ENCODE results near the gene PPFIBP2.

The PPFIBP2 gene

GRCh38 chr11:7558046-7558445 is 44.2 kb downstream of the PPFIBP2 start:
- Histone ChIP-seq H3K36me3 (ENCODE audit: control insufficient read depth, insufficient read depth, low read length) (no peaks in the 10 kb centered on the region), H3K9ac (no peak overlapping the region), H3K4me2 (ENCODE audit: low read length) (no peak overlapping the region), H3K79me2 (no peaks in the 10 kb centered on the region), H2AFZ (no peak overlapping the region), H3K27ac (no peak overlapping the region), H3K4me3 (ENCODE audit: low read depth, low read length) (no peak overlapping the region), H3K4me1 (peaks cover 12% of the 10 kb centered on the region), H3K9me3 (ENCODE audit: control insufficient read depth, low read length) (no peaks in the 10 kb centered on the region), H3K27me3 (ENCODE audit: control insufficient read depth, insufficient read depth, low read length) (no peaks in the 10 kb centered on the region)
- TF ChIP-seq CTCF (IDR thresholded peaks at IDR 0.05), result no peak

GRCh38 chr11:7559398-7560283 is 45.8 kb downstream of the PPFIBP2 start:
- Histone ChIP-seq H3K9ac (no peak overlapping the region), H3K27ac (no peak overlapping the region), H3K4me3 (ENCODE audit: low read depth, low read length) (no peak overlapping the region), H2AFZ (no peak overlapping the region), H3K79me2 (no peaks in the 10 kb centered on the region), H3K36me3 (ENCODE audit: control insufficient read depth, insufficient read depth, low read length) (no peaks in the 10 kb centered on the region), H3K4me2 (ENCODE audit: low read length) (no peak overlapping the region), H3K4me1 (peaks cover 3% of the 10 kb centered on the region), H3K9me3 (ENCODE audit: control insufficient read depth, low read length) (no peaks in the 10 kb centered on the region), H3K27me3 (ENCODE audit: control insufficient read depth, insufficient read depth, low read length) (no peaks in the 10 kb centered on the region)
- TF ChIP-seq CTCF (IDR thresholded peaks at IDR 0.05), result no peak

GRCh38 chr11:7561562-7561961 is 47.8 kb downstream of the PPFIBP2 start:
- no peak overlapping the region for H3K27ac ChIP-seq
- H3K9ac ChIP-seq, result no peak overlapping the region
- H3K4me2 ChIP-seq (ENCODE audit: low read length), result no peak overlapping the region
- no peaks in the 10 kb centered on the region for H3K27me3 ChIP-seq (ENCODE audit: control insufficient read depth, insufficient read depth, low read length)
- no peak for TF ChIP-seq CTCF (IDR thresholded peaks at IDR 0.05)
- H3K36me3 ChIP-seq (ENCODE audit: control insufficient read depth, insufficient read depth, low read length), result no peaks in the 10 kb centered on the region
- no peak overlapping the region for H3K4me3 ChIP-seq (ENCODE audit: low read depth, low read length)
- no peaks in the 10 kb centered on the region for H3K79me2 ChIP-seq
- no peaks in the 10 kb centered on the region for H3K4me1 ChIP-seq
- H3K9me3 ChIP-seq (ENCODE audit: control insufficient read depth, low read length), result no peaks in the 10 kb centered on the region
- H2AFZ ChIP-seq, result no peak overlapping the region

- H3K79me2 ChIP-seq, result no peaks in the 10 kb centered on the region
- no peak overlapping the region for H3K27ac ChIP-seq
- H3K9me3 ChIP-seq (ENCODE audit: control insufficient read depth, low read length), result no peaks in the 10 kb centered on the region
- H3K9ac ChIP-seq, result no peak overlapping the region
- H3K4me2 ChIP-seq (ENCODE audit: low read length), result no peak overlapping the region
- no peak for TF ChIP-seq CTCF (IDR thresholded peaks at IDR 0.05)
- no peaks in the 10 kb centered on the region for H3K36me3 ChIP-seq (ENCODE audit: control insufficient read depth, insufficient read depth, low read length)
- H2AFZ ChIP-seq, result no peak overlapping the region
- no peak overlapping the region for H3K4me3 ChIP-seq (ENCODE audit: low read depth, low read length)
- H3K27me3 ChIP-seq (ENCODE audit: control insufficient read depth, insufficient read depth, low read length), result no peaks in the 10 kb centered on the region
- no peaks in the 10 kb centered on the region for H3K4me1 ChIP-seq
These were observed 49.5 kb downstream of the PPFIBP2 start for GRCh38 chr11:7563281-7563680.

- Histone ChIP-seq H3K4me3 (ENCODE audit: low read depth, low read length) (no peak overlapping the region), H3K36me3 (ENCODE audit: control insufficient read depth, insufficient read depth, low read length) (no peaks in the 10 kb centered on the region), H2AFZ (no peak overlapping the region), H3K4me1 (no peaks in the 10 kb centered on the region), H3K4me2 (ENCODE audit: low read length) (no peak overlapping the region), H3K27ac (no peak overlapping the region), H3K9ac (no peak overlapping the region), H3K79me2 (no peaks in the 10 kb centered on the region), H3K9me3 (ENCODE audit: control insufficient read depth, low read length) (no peaks in the 10 kb centered on the region), H3K27me3 (ENCODE audit: control insufficient read depth, insufficient read depth, low read length) (no peaks in the 10 kb centered on the region)
- no peak for TF ChIP-seq CTCF (IDR thresholded peaks at IDR 0.05)
These were observed 51.0 kb downstream of the PPFIBP2 start for GRCh38 chr11:7564803-7565202.
